Astrocyte (in vitro differentiated cells and primary cell): ENCODE data around the gene ITPRID1. TPM values are rescaled to one million over a fixed set of nuclear protein-coding genes. Genes with fewer than 3 reads are reported as not detected.

Source experiments
- DNase-seq: peaks from one replicate; pipeline ENCODE4 v3.0.0-alpha.2; 2010; ENCODE audit warnings: low read depth
- FAIRE-seq: peaks from 2 replicates; lab custom pipeline; 2011; peaks lifted over from hg19 to GRCh38; lab: Jason Lieb, UNC
- H2AFZ ChIP-seq: 2 replicates; pipeline ENCODE4 v1.6.0; 2012; ENCODE audit warnings: low read depth, low read length, inconsistent platforms
- H3K27ac ChIP-seq: 2 replicates; pipeline ENCODE4 v1.5.1; 2011; ENCODE audit warnings: low read depth, low read length, inconsistent platforms
- H3K27me3 ChIP-seq: 2 replicates; pipeline ENCODE4 v1.6.0; 2011; ENCODE audit warnings: low read length, inconsistent platforms; ENCODE audit not compliant: insufficient read depth
- H3K36me3 ChIP-seq: 2 replicates; pipeline ENCODE4 v1.5.1; 2011; ENCODE audit warnings: low read length, inconsistent platforms; ENCODE audit not compliant: insufficient read depth
- H3K4me1 ChIP-seq: 2 replicates; pipeline ENCODE4 v1.5.1; 2011; ENCODE audit warnings: low read length, inconsistent platforms; ENCODE audit not compliant: insufficient read depth
- H3K4me2 ChIP-seq: 2 replicates; pipeline ENCODE4 v1.6.0; 2012; ENCODE audit warnings: low read length, inconsistent platforms
- H3K4me3 ChIP-seq: 2 replicates; pipeline ENCODE4 v1.5.1; 2011; ENCODE audit warnings: low read depth, mild to moderate bottlenecking, low read length, inconsistent platforms; ENCODE audit not compliant: insufficient read depth
- H3K79me2 ChIP-seq: 2 replicates; pipeline ENCODE4 v1.6.0; 2012; ENCODE audit warnings: mild to moderate bottlenecking, low read length, inconsistent platforms; ENCODE audit not compliant: insufficient read depth
- H3K9ac ChIP-seq: 2 replicates; pipeline ENCODE4 v1.6.0; 2012; ENCODE audit warnings: mild to moderate bottlenecking, low read length, inconsistent platforms
- H3K9me3 ChIP-seq: 2 replicates; pipeline ENCODE4 v1.5.1; 2012; ENCODE audit warnings: low read depth, mild to moderate bottlenecking, low read length, inconsistent platforms; ENCODE audit not compliant: insufficient read depth
- H4K20me1 ChIP-seq: 2 replicates; pipeline ENCODE4 v1.6.0; 2012; ENCODE audit warnings: low read length, inconsistent platforms; ENCODE audit not compliant: insufficient read depth
- H3K27ac Mint-ChIP-seq: one replicate; pipeline ENCODE4 v1.8.0; 2021; ENCODE audit warnings: mild to moderate bottlenecking, mixed read lengths; ENCODE audit not compliant: unreplicated experiment
- H3K27me3 Mint-ChIP-seq: one replicate; pipeline ENCODE4 v1.8.0; 2021; ENCODE audit warnings: low read depth, mixed read lengths; ENCODE audit not compliant: unreplicated experiment
- H3K36me3 Mint-ChIP-seq: one replicate; pipeline ENCODE4 v1.8.0; 2021; ENCODE audit warnings: low read depth, mixed read lengths; ENCODE audit not compliant: unreplicated experiment
- H3K4me1 Mint-ChIP-seq: one replicate; pipeline ENCODE4 v1.8.0; 2021; ENCODE audit warnings: low read depth, mixed read lengths; ENCODE audit not compliant: unreplicated experiment
- H3K4me3 Mint-ChIP-seq: one replicate; pipeline ENCODE4 v1.8.0; 2021; ENCODE audit warnings: mild to moderate bottlenecking, moderate library complexity, mixed read lengths; ENCODE audit not compliant: unreplicated experiment
- H3K9me3 Mint-ChIP-seq: one replicate; pipeline ENCODE4 v1.8.0; 2021; ENCODE audit warnings: mild to moderate bottlenecking, mixed read lengths; ENCODE audit not compliant: unreplicated experiment
- CTCF ChIP-seq: IDR thresholded peaks from 2 replicates; pipeline ENCODE4 v1.5.1; 2011; ENCODE audit warnings: low read depth, mild to moderate bottlenecking, inconsistent platforms, low read length, moderate library complexity; ENCODE audit not compliant: insufficient read depth
- EZH2 ChIP-seq: IDR thresholded peaks from 2 replicates; pipeline ENCODE4 v1.6.1; 2012; ENCODE audit warnings: mild to moderate bottlenecking, low read length, inconsistent platforms; ENCODE audit not compliant: insufficient read depth
- total RNA-seq: library from RNA; stranded (reverse); gene quantifications from 2 replicates; pipeline ENCODE4 v1.2.1, GENCODE V29; 2021

The ITPRID1 gene
- total RNA-seq, 1 donor from 2014 or later: not detected

GRCh38 chr7:31699050-31699449 is 185.2 kb downstream of the ITPRID1 start:
- no peak for FAIRE-seq
- no peak for DNase-seq
- H3K4me1 Mint-ChIP-seq: no peaks in the 10 kb centered on the region
- Histone ChIP-seq H3K9me3 (no peaks in the 10 kb centered on the region), H4K20me1 (no peaks in the 10 kb centered on the region), H2AFZ (no peak overlapping the region), H3K4me2 (no peak overlapping the region), H3K9ac (no peak overlapping the region), H3K27me3 (no peaks in the 10 kb centered on the region), H3K79me2 (no peaks in the 10 kb centered on the region), H3K4me1 (no peaks in the 10 kb centered on the region), H3K4me3 (no peak overlapping the region), H3K36me3 (no peaks in the 10 kb centered on the region), H3K27ac (no peak overlapping the region)
- no peaks in the 10 kb centered on the region for H3K36me3 Mint-ChIP-seq
- TF ChIP-seq CTCF (no peak), EZH2 (no peak)
- peaks cover 7% of the 10 kb centered on the region for H3K27me3 Mint-ChIP-seq
- H3K4me3 Mint-ChIP-seq: no peak overlapping the region
- no peak overlapping the region for H3K27ac Mint-ChIP-seq
- H3K9me3 Mint-ChIP-seq: peaks cover 2% of the 10 kb centered on the region

DNA sequence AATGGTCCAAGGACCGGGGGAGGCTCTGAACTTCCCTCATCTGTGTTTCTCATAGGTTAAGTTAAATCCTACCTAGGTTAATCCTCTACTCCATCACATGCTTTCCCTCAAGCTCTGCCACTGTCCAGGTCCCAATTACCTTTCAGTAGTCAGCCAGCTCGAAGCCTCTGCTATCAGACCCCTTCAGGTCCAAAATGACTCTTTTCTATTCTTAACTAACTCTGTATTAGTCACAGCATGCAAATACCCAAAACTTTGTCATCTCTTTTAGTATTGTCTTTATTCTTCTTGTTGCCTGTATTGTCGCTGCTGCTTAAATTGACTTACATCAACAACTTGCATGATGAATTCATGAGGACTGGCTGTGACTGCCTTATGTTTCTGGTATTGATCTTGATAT is 188.5 kb downstream of the ITPRID1 start:
- Histone ChIP-seq H3K4me1 (no peaks in the 10 kb centered on the region), H4K20me1 (no peaks in the 10 kb centered on the region), H3K4me3 (no peak overlapping the region), H3K36me3 (no peaks in the 10 kb centered on the region), H3K9me3 (no peaks in the 10 kb centered on the region), H3K79me2 (no peaks in the 10 kb centered on the region), H3K27ac (no peak overlapping the region), H3K9ac (no peak overlapping the region), H2AFZ (no peak overlapping the region), H3K4me2 (no peak overlapping the region), H3K27me3 (no peaks in the 10 kb centered on the region)
- FAIRE-seq (no peak), DNase-seq (no peak)
- Mint-ChIP-seq H3K4me1 (no peaks in the 10 kb centered on the region), H3K36me3 (no peaks in the 10 kb centered on the region), H3K27me3 (peaks cover 14% of the 10 kb centered on the region), H3K4me3 (no peak overlapping the region), H3K27ac (no peak overlapping the region), H3K9me3 (peaks cover 2% of the 10 kb centered on the region)
- TF ChIP-seq CTCF (no peak), EZH2 (no peak)

- Mint-ChIP-seq H3K4me3 (no peak overlapping the region), H3K9me3 (peaks cover 2% of the 10 kb centered on the region), H3K27me3 (peaks cover 14% of the 10 kb centered on the region), H3K36me3 (no peaks in the 10 kb centered on the region), H3K4me1 (no peaks in the 10 kb centered on the region), H3K27ac (no peak overlapping the region)
- Histone ChIP-seq H3K36me3 (no peaks in the 10 kb centered on the region), H3K4me1 (no peaks in the 10 kb centered on the region), H3K9me3 (no peaks in the 10 kb centered on the region), H3K4me3 (no peak overlapping the region), H3K9ac (no peak overlapping the region), H3K79me2 (no peaks in the 10 kb centered on the region), H3K27me3 (no peaks in the 10 kb centered on the region), H4K20me1 (no peaks in the 10 kb centered on the region), H3K27ac (no peak overlapping the region), H2AFZ (no peak overlapping the region), H3K4me2 (no peak overlapping the region)
- DNase-seq: no peak
- FAIRE-seq: no peak
- TF ChIP-seq EZH2: no peak
- TF ChIP-seq CTCF: no peak
Observed at GRCh38 chr7:31705377-31705776, 191.5 kb downstream of the ITPRID1 start.
